Measurements from ENCODE around the gene OR6C68.

GRCh38 chr12:55446326-55446725, 45.9 kb upstream of the OR6C68 start:
- TF ChIP-seq POLR2AphosphoS5 (IDR thresholded peaks at IDR 0.05) = no peak
- TF ChIP-seq, protein P1, sequence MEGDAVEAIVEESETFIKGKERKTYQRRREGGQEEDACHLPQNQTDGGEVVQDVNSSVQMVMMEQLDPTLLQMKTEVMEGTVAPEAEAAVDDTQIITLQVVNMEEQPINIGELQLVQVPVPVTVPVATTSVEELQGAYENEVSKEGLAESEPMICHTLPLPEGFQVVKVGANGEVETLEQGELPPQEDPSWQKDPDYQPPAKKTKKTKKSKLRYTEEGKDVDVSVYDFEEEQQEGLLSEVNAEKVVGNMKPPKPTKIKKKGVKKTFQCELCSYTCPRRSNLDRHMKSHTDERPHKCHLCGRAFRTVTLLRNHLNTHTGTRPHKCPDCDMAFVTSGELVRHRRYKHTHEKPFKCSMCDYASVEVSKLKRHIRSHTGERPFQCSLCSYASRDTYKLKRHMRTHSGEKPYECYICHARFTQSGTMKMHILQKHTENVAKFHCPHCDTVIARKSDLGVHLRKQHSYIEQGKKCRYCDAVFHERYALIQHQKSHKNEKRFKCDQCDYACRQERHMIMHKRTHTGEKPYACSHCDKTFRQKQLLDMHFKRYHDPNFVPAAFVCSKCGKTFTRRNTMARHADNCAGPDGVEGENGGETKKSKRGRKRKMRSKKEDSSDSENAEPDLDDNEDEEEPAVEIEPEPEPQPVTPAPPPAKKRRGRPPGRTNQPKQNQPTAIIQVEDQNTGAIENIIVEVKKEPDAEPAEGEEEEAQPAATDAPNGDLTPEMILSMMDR (IDR thresholded peaks at IDR 0.05) = no peak
- no peak for TF ChIP-seq EP300 (IDR thresholded peaks at IDR 0.05)
- TF ChIP-seq POLR2A (IDR thresholded peaks at IDR 0.05) = no peak
